ENCODE data around the gene CHD5.
"Not testable (repeated sequence)": the region's sequence is repeated elsewhere in the genome, so short reads cannot be mapped to it uniquely, and the experiment has no call there.

CHD5 gene

DNA sequence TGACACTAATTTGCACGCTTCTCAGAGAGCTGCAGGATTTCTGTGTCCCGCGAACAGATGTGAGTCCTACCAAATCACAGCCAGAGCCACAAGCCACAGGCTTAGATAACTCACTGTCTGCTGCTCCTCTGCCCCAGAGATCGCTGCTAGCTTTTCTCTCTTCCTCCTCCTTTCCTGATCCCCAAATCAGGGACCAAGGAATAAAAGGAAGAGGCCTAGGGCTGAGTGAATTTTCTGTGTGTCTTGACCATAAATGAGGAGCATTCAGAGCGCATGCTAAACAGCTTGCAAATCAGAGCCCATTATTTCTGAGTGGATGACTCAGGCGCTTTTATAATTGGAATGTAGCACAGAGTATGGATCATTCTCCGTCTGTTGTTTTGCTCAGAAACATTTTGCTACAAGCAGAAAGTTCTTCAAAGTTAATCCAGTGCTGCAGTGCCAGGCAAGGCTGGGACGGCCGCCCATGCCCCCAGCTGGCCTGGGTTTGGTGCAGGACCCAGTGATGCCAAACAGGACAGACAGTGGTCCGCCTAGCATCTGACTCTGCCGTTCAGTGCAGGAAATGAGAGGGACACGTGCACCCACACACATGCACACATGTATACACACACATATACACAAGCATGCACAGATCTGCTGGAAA, 96.2 kb downstream of the CHD5 start:
- H3K4me3 ChIP-seq (ENCODE audit: low read depth, low read length), result no peak overlapping the region
- DNase-seq (ENCODE audit: low read depth), result no peak
- TF ChIP-seq, protein P1, sequence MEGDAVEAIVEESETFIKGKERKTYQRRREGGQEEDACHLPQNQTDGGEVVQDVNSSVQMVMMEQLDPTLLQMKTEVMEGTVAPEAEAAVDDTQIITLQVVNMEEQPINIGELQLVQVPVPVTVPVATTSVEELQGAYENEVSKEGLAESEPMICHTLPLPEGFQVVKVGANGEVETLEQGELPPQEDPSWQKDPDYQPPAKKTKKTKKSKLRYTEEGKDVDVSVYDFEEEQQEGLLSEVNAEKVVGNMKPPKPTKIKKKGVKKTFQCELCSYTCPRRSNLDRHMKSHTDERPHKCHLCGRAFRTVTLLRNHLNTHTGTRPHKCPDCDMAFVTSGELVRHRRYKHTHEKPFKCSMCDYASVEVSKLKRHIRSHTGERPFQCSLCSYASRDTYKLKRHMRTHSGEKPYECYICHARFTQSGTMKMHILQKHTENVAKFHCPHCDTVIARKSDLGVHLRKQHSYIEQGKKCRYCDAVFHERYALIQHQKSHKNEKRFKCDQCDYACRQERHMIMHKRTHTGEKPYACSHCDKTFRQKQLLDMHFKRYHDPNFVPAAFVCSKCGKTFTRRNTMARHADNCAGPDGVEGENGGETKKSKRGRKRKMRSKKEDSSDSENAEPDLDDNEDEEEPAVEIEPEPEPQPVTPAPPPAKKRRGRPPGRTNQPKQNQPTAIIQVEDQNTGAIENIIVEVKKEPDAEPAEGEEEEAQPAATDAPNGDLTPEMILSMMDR (IDR thresholded peaks at IDR 0.05; ENCODE audit: insufficient read depth, low read depth, low read length, missing control alignments), result no peak

DNA sequence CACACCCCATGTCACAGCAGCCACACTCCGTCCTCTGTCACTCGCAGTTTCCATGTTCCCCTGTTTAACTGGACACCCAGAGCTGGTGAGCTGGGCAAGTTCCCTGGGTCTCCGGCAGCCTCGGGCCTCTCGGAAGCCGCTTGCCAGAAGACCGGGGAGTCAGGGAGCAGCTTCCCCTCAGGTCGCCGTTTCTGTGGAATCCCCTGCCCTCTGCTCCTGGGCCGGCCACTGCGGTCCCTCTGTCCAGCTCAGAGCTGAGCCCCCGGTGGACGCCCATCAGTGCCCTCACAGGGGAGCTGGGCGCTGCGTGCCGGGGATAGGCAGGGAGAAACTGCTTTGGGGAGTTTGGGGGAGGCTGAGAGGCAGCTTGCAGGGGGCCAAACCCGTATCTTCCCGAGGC, 96.7 kb downstream of the CHD5 start:
- no peak overlapping the region for H3K4me3 ChIP-seq (ENCODE audit: low read depth, low read length)
- TF ChIP-seq, protein P1 (IDR thresholded peaks at IDR 0.05; ENCODE audit: insufficient read depth, low read depth, low read length, missing control alignments), result no peak
- no peak for DNase-seq (ENCODE audit: low read depth)

DNA sequence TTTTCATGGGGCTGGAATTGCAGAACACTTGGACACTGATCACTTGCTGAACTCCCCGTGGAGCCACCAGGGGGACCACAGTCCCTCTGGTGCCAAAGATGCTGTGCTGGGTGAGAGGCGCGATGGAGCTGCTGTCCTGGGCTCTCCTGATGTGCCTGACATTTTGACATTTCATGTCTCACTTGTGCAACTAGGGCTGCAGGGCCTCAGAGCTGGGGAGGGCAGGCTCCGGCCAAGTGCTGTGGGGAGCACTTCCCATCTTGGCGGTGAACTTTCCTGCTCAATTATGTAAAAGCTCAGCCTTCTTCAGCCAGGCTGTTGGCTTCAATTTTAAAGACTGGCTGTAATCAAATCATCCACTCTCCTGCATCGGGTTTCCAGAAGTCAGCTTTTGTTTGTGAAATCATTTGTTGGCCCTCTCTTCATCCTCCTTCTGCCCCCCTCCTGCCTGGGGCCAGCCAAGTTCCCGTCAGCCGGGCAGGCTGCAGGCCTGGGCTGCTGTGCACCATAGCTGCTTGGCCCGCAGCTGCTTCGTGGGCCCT, 97.6 kb downstream of the CHD5 start:
- no peak overlapping the region for H3K4me3 ChIP-seq (ENCODE audit: low read depth, low read length)
- TF ChIP-seq, protein P1 (IDR thresholded peaks at IDR 0.05; ENCODE audit: insufficient read depth, low read depth, low read length, missing control alignments), result no peak
- DNase-seq (ENCODE audit: low read depth), result no peak

DNA sequence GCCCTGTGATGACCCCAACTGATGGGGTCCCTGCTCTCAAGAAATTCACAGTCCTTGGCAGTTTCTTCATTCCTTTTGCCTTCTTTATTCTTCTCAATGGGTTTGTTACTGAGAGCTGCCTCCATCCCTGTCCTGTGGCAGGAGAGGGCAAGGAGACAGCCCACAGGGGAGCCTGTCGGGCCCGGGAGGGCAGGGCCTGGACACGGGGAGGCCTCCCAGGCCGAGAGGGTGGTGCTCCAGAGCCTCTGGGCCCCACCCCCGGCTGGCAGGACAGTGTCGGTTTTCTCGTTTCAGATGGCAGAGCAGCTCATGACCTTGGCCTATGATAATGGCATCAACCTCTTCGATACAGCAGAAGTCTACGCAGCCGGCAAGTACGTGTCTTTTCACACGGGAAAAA, 98.2 kb downstream of the CHD5 start:
- H3K4me3 ChIP-seq (ENCODE audit: low read depth, low read length), result no peak overlapping the region

DNA sequence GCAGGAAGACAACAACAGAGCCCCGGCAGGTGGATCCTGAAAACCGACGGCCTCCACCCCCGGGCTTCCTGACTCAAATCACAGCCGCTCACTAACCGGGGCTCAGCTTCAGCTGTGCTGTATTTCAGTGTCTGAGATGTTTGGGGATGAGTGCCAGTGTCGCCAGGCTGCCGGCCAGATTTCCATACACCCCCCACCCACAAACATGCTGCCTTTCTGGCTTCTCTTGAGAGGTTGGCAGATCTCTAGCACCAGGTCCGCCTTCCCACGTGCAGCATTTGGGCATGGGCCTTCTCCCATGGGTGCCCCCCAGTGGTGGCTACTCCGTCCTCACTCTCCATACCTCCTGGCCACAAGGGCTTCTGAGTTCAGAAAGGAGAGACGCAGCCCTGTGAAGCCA, 99.7 kb downstream of the CHD5 start:
- H3K4me3 ChIP-seq (ENCODE audit: low read depth, low read length), result no peak overlapping the region
- TF ChIP-seq, protein P1 (IDR thresholded peaks at IDR 0.05; ENCODE audit: insufficient read depth, low read depth, low read length, missing control alignments), result no peak
- no peak for DNase-seq (ENCODE audit: low read depth)

More for the DNA sequence above, 98.2 kb downstream of the CHD5 start:
- TF ChIP-seq, protein P1 (IDR thresholded peaks at IDR 0.05; ENCODE audit: insufficient read depth, low read depth, low read length, missing control alignments), result no peak
- no peak for DNase-seq (ENCODE audit: low read depth)

DNA sequence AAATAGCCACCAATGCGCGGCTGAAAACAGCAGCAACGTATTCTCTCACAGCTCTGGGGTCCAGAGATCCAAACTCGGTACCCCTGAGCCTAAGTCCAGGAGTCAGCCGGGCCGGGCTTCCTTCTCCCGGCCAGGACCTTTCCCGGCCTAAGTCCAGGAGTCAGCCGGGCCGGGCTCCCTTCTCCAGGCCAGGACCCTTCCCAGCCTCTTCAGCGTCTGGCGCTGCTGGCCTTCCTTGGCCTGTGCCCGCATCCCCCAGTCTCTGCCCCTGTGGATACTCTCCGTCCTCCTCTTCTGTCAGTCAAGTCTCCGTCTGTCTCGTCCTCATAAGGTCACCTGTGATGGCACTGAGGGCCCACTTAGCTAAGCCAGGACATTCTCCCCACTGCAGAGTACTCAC, 102.2 kb downstream of the CHD5 start:
- H3K4me3 ChIP-seq (ENCODE audit: low read depth, low read length), result no peak overlapping the region
- TF ChIP-seq, protein P1 (IDR thresholded peaks at IDR 0.05; ENCODE audit: insufficient read depth, low read depth, low read length, missing control alignments), result no peak

DNA sequence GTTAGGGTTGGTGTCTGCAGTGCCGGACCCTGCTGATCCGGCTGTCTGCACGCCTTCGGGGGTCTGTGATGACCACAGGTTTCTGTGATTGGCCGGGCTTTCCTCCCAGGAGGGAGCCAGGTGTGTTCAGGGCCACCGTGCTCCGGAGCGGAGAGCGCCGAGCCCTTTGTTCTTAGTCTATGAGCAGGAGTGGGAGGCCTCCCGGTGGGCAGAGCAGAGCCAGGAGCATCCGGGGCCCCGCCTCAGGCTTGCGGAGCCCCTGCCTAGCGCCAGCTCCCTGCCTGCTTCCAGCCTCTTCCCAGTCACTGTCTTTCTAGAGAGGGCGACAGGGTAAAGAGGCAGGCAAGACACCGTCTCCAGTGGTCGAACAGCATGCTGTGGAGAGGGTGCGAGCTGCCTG, 102.6 kb downstream of the CHD5 start:
- no peak overlapping the region for H3K4me3 ChIP-seq (ENCODE audit: low read depth, low read length)
- TF ChIP-seq, protein P1 (IDR thresholded peaks at IDR 0.05; ENCODE audit: insufficient read depth, low read depth, low read length, missing control alignments), result no peak
- DNase-seq (ENCODE audit: low read depth), result no peak

More for the DNA sequence above, 102.2 kb downstream of the CHD5 start:
- DNase-seq (ENCODE audit: low read depth), result no peak

DNA sequence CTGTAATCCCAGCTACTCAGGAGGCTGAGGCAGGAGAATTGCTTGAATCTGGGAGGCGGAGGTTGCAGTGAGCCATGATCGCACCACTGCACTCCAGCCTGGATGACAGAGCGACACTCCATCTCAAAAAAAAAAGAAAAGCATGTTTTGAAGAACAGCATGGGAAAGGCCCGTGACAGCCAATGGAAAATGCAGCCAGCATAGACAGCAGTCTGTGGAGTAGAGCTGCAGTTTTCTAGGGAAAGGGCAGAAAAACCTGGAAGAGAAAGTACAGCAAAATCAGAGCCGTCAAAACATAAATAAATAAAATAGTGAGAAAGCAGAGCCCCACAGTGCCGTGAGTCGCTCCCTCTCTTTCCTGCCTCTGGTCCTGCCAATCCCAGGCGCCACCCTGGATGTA, 103.1 kb downstream of the CHD5 start:
- not testable (repeated sequence) for DNase-seq (ENCODE audit: low read depth); H3K4me3 ChIP-seq (ENCODE audit: low read depth, low read length)
